T-helper 1 cell treated with Interleukin-12 subunit alpha and Interleukin-12 subunit beta and Interleukin-4 antibody, amounts not matched to agents 30 ng/mL and 1 ng/mL, for 36 hours (primary cell): ENCODE data around the gene RPA3. TPM values are rescaled to one million over a fixed set of nuclear protein-coding genes. Genes with fewer than 3 reads are reported as not detected.
"Not testable (repeated sequence)": the region's sequence is repeated elsewhere in the genome, so short reads cannot be mapped to it uniquely, and the experiment has no call there.

Experiments
- intact Hi-C: fragments of 100-400 bp; cut with micrococcal nuclease; formaldehyde crosslinking; loops from one replicate; pipeline ENCODE4 v1.15.1; 2024
- total RNA-seq: library from RNA; stranded (reverse); gene quantifications from 2 replicates; pipeline ENCODE4 v1.2.3, GENCODE V29; 2022

Gene RPA3
- total RNA-seq, 1 donor from 2014 or later, result 69.7 TPM

DNA sequence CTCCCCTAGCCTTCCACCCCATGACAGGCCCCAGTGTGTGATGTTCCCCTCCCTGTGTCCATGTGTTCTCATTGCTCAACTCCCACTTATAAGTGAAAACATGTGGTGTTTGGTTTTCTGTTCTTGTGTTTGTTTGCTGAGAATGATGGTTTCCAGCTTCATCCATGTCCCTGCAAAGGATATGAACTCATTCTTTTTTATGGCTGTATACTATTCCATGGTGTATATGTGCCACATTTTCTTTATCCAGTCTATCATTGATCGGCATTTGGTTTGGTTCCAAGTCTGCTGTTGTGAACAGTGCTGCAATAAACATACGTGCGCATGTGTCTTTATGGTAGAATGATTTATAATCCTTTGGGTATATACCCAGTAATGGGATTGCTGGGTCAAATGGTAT, 61.9 kb downstream of the RPA3 start:
- intact Hi-C loops, result not testable (repeated sequence)

GRCh38 chr7:7654964-7655715, 63.3 kb downstream of the RPA3 start:
- intact Hi-C loops, result no loop called here

GRCh38 chr7:7653593-7654187, 64.7 kb downstream of the RPA3 start:
- intact Hi-C loops, result no loop called here

DNA sequence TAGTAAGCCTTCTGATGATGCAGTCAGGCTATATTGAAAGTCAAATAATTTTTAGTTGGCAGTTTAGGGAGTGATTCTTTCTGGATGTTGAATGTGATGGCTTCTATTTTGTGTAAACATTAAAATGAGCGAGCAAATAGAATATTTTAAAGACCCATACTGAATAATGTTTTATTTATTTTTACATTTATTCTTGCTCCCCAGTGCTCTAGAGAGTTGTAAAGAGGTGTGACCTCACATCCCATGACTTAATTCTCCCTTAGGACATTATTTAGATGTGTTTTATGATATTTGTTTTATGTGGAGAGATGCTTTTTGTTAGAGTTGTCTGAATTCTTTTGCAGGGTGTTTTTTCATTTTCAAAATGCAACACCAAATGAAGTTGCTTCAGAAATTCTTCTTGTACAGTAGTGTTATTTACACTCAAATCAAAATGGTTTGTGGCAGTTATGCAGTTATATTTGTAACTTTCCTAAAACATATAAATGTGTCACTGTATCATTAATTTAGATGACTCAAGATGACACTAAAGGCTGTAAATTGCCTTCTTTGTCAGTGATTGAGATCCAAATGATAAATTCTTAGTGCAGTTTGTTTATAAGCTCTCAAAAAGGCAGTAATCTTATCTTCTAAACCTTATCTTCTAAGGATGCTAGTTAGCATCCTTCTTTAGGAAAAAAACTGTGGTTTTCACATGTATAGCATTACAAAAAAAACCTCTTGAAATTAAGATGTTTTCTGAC, 65.4 kb downstream of the RPA3 start:
- intact Hi-C loops, result no loop called here

- intact Hi-C loops, result no loop called here
These were observed 66.9 kb downstream of the RPA3 start for GRCh38 chr7:7651479-7651878.

DNA sequence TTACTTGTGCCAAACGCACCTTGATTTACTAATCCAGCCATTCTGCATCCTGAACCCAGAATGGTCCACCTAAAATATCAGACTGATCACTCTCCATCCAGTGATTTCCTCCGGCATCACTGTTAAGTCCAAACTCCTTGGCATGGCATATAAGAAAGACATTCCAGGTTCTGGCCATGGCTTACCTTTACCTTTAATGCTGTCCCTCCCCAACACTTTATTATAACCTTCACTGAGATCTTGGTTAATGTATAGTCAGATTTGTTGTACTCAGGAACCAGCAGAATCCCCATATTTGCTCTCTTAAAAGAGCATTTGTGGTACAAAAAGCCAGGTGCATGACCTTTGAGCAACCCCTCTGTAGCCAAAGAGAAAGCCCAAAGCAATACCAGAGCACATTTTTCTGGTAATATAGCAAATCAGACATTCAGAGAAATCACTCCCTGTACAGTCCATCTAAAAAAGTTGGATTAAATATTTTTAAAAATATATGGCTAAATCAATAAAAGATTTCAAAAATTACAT, 67.7 kb downstream of the RPA3 start:
- intact Hi-C loops, result no loop called here

GRCh38 chr7:7647495-7648036, 70.8 kb downstream of the RPA3 start:
- intact Hi-C loops, result loop anchor here (10.0 kb wide), 1 partner anchor 223 kb away; no protein-coding TSS in a partner anchor

- intact Hi-C loops, result loop anchor here (5.0 to 10.0 kb wide), 2 partner anchors 217 to 395 kb away; no protein-coding TSS in a partner anchor
These were observed 76.3 kb downstream of the RPA3 start for GRCh38 chr7:7642081-7642480.

- intact Hi-C loops, result loop anchor here (1.0 to 10.0 kb wide), 8 partner anchors 36 to 1004 kb away; partner anchors contain the start of genes ZNF12 and ZNF316
These were observed 77.2 kb downstream of the RPA3 start for GRCh38 chr7:7641129-7641663.

- intact Hi-C loops, result loop anchor here (1.0 to 10.0 kb wide), 21 partner anchors 37 to 1050 kb away; partner anchors contain the start of genes C1GALT1, GLCCI1, INTS15 and ZNF12
These were observed 77.9 kb downstream of the RPA3 start, which contains the start of gene UMAD1 for GRCh38 chr7:7640221-7641128. TSS of gene UMAD1 (plus strand) at chr7:7640752. CDS start at chr7:7673372, 32,620 bp downstream.

DNA sequence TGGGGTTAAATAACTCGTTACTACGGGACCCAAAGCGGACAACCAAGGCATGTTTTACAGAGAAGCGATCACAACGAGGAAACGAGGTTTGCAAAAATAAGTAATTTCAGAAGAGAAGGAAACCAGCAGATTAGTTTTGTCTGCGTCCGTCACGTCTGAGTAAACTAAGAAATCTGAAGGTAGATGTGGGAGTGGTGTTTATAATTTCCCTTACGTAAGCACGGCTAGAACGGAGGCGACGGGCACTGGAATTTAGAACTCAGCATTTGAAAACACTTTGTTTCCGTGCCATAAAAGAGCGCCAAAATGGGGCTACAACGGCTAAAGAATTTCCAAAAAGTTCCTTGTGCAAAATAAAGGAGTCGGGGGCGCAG, 78.6 kb downstream of the RPA3 start:
- intact Hi-C loops, result loop anchor here (1.0 to 10.0 kb wide), 20 partner anchors 41 to 1050 kb away; partner anchors contain the start of genes C1GALT1, GLCCI1, INTS15 and ZNF316

DNA sequence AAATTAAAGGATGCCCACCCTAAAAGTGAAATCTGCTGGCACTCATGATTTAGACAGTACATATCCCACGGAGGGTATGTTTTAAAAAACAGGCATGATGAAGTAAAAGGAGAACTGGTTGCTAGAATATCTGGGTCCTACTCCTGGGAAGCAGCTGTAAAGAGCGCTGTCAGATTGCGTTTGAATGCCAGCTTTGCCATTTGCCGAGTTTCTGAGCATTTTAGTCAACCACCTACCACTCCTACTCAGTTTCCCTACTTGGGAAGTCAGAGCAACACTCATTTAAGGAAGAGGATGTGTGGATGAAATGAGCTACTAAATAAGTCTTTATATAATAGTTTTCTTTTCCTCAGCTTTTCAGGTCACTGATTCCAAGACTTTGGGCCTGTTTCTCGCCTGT, 79.0 kb downstream of the RPA3 start:
- intact Hi-C loops, result loop anchor here (5.0 kb wide), 1 partner anchor 42 kb away; no protein-coding TSS in a partner anchor

GRCh38 chr7:7630626-7631329, 87.6 kb downstream of the RPA3 start:
- intact Hi-C loops, result no loop called here

GRCh38 chr7:7628476-7628875, 89.9 kb downstream of the RPA3 start:
- intact Hi-C loops, result no loop called here

GRCh38 chr7:7620644-7621210, 97.7 kb downstream of the RPA3 start:
- intact Hi-C loops, result no loop called here

- intact Hi-C loops, result no loop called here
These were observed 98.2 kb downstream of the RPA3 start for GRCh38 chr7:7620236-7620635.

GRCh38 chr7:7618410-7618809, 100.0 kb downstream of the RPA3 start:
- intact Hi-C loops, result no loop called here

- intact Hi-C loops, result no loop called here
These were observed 100.9 kb downstream of the RPA3 start for GRCh38 chr7:7617550-7617949.
